ENCODE measurements around the gene DQX1.
A peak's percentile ranks its signal among the peaks of the same experiment; 100 is the strongest.

DQX1 gene, protein sequence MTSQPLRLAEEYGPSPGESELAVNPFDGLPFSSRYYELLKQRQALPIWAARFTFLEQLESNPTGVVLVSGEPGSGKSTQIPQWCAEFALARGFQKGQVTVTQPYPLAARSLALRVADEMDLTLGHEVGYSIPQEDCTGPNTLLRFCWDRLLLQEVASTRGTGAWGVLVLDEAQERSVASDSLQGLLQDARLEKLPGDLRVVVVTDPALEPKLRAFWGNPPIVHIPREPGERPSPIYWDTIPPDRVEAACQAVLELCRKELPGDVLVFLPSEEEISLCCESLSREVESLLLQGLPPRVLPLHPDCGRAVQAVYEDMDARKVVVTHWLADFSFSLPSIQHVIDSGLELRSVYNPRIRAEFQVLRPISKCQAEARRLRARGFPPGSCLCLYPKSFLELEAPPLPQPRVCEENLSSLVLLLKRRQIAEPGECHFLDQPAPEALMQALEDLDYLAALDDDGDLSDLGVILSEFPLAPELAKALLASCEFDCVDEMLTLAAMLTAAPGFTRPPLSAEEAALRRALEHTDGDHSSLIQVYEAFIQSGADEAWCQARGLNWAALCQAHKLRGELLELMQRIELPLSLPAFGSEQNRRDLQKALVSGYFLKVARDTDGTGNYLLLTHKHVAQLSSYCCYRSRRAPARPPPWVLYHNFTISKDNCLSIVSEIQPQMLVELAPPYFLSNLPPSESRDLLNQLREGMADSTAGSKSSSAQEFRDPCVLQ

DNA sequence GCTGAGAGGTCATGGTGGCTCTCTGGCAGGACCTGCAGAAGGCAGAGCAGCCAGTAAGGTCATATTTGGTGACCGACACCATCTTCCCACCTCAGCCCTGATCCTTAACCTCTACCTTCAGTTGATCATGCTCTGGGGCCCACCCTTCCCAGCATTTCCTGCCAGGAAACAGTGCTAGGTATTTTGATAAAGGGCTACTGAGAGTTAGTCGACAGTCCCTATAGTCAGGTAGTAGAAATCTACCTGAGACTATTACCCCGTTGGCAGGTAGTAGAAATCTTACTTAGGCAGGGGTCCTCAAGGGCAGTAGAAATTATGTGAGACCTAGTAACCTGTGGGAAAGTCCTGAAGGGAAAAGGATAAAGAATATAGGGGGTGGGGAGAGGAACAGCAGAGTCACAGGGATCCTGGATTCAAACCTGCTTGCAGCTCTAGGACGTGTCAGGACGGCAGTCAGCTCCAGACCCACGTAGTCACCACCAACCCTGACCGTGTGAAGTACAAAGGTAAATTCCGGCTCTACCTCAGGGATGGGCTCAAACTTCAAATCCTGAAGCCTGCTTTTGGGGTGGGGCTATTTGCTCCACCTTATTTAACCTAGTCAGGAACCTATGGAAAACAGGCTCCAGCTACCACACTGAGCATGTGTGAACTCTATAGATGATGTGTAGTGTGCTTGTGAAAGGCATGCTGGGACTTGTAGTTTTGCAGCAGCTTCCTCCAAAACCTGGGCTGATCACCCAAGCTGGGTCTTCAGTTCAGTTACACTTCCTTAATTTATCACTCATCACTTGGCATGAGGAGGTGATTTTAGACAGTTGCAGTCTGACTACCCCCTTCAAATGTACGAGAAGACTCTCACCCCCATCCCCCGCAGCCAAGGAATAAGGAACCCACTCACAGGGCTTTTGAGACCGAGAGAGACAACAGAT lies at the start of gene DQX1:
DQX1 (minus strand) TSS at position 515 of the 932 bp plus-strand sequence; CDS start at position 13, 502 bp downstream.
- peak; percentile 46 for DNase-seq (ENCODE audit: low read depth)
- H3K4me3 ChIP-seq (ENCODE audit: low read depth, low read length) = no peak within 1 kb of the TSS

DNA sequence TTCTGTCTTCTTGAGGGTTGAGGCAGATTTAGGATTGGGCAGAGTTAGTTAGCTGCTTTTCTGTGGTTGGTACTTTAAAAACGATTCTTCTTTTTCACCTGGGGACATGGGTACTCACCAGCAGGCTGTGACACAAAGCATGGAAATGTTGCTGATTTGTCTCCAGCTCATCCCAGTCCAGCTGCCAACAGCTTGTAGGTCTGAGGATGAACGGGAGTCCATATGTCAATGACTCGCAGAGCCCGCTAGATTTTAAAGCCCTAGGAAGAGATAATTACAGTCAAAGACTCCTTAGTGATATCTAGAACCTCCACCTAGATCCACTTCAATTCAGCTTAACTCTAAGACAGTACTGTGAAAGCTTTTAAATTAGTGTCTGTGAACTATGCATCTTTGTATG lies 49.3 kb upstream of the DQX1 start:
- DNase-seq (ENCODE audit: low read depth) = no peak
- no peak overlapping the region for H3K4me3 ChIP-seq (ENCODE audit: low read depth, low read length)
- TF ChIP-seq, protein P1, sequence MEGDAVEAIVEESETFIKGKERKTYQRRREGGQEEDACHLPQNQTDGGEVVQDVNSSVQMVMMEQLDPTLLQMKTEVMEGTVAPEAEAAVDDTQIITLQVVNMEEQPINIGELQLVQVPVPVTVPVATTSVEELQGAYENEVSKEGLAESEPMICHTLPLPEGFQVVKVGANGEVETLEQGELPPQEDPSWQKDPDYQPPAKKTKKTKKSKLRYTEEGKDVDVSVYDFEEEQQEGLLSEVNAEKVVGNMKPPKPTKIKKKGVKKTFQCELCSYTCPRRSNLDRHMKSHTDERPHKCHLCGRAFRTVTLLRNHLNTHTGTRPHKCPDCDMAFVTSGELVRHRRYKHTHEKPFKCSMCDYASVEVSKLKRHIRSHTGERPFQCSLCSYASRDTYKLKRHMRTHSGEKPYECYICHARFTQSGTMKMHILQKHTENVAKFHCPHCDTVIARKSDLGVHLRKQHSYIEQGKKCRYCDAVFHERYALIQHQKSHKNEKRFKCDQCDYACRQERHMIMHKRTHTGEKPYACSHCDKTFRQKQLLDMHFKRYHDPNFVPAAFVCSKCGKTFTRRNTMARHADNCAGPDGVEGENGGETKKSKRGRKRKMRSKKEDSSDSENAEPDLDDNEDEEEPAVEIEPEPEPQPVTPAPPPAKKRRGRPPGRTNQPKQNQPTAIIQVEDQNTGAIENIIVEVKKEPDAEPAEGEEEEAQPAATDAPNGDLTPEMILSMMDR (conservative IDR thresholded peaks at IDR 0.05; ENCODE audit: low read depth, low read length) = no peak

More for the DNA sequence above, at the start of gene DQX1:
- TF ChIP-seq, protein P1 (conservative IDR thresholded peaks at IDR 0.05; ENCODE audit: low read depth, low read length) = no peak

DNA sequence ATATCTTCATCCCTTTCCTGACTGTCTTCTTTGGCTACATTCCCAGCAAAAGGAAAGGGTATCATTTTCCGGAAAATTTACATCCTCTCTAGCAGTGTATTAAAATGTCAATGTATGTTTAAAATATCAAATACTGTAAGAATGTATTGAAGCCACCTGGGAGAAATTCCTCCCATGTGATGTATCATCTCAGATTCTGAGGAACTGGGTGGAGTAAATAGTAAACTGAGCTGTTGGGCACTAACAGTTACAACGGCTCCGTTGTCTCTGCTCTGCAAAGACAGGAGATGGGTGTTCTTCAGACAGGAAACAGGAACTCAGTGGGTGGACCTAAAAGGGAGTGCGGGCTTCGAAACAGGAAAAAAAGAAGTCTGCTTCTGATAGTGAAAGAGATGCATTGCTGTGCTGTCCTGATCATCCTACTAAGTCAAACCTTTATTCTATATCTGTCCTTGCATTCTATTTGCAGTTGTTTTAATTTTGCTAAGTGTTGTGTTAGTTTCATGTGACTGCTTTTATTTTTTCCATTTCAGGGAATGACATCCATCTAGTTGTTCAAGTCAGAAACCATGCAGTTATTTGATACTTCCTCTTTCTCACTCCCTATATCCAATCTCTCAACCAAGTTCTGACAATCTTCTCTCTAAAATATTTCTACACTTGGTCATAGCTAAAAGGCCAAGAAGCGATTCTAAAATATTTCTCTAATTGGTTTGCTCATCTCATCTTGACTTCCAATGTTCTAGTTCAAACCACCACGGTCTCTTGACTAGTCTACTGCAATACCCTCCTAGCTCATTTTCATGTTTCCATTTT lies 47.9 kb upstream of the DQX1 start:
- TF ChIP-seq, protein P1 (conservative IDR thresholded peaks at IDR 0.05; ENCODE audit: low read depth, low read length) = no peak
- peak; percentile 78 for DNase-seq (ENCODE audit: low read depth)
- peak overlapping the region; percentile 24 for H3K4me3 ChIP-seq (ENCODE audit: low read depth, low read length)

DNA sequence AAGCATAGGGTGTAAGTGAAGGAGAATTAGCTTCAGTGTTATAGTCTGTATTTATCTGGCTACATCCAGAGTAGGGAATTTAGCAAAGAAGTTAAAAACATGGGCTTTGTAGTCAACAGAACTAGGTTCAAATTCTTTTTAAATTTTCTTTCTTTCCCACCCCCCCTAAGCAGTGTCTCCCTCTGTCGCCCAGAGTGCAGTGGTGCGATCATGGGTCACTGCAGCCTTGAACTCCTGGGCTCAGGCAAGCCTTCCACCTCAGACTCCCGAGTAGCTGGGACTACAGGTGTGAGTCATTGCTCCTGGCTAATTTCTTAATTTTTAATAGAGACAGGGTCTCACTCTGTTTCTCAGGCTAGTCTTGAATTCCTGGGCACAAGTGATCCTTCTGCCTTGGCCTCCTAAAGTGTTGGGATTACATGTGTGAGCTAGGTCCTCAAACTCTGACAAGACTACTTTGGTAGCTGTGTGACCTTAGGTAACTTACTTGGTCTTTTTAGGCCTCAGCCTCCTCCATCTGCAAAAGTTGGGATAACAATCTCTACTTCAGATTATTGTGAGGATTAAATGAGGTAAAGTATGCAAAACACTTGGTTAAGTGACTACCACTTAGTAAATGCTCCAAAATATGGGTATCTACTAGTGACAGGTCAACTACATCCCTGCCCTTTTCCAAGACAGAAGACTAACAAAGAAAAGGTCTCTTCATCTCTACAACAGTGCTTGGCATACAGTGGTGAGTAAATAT lies 46.3 kb upstream of the DQX1 start:
- no peak for DNase-seq (ENCODE audit: low read depth)
- TF ChIP-seq, protein P1 (conservative IDR thresholded peaks at IDR 0.05; ENCODE audit: low read depth, low read length) = peak; percentile 15
- no peak overlapping the region for H3K4me3 ChIP-seq (ENCODE audit: low read depth, low read length)

DNA sequence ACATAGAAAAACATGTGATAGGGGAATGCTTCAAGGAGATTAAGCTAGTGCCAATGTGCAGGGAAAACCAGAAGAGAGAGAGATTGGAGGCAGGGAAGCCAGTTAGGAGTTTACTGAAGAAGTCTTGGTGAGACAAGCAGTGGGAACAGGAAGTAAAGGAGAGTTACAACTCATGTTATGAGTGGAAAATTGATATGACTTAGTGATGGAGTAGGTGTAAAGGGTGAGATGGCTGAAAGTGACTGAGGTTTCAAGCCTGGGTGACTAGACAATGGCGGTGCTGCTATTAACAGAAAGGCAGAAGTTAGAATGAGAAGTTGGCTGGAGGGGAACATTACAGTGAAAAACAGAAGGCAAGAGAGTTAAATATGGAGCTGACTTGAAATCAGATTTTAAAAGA lies 45.0 kb upstream of the DQX1 start:
- TF ChIP-seq, protein P1 (conservative IDR thresholded peaks at IDR 0.05; ENCODE audit: low read depth, low read length) = no peak
- DNase-seq (ENCODE audit: low read depth) = no peak
- H3K4me3 ChIP-seq (ENCODE audit: low read depth, low read length) = no peak overlapping the region

All from choroid plexus epithelial cell (primary cell).